NCI-H82 (cell line): ENCODE results near the gene PHYH.
"Not testable (repeated sequence)": the region's sequence is repeated elsewhere in the genome, so short reads cannot be mapped to it uniquely, and the experiment has no call there.

Experiments
- DNase-seq: peaks from one replicate; lab custom pipeline; 2025; lab: John Stamatoyannopoulos, UW

The PHYH gene

GRCh38 chr10:13321576-13321975 lies 21.7 kb upstream of the PHYH start:
- DNase-seq, result no peak

DNA sequence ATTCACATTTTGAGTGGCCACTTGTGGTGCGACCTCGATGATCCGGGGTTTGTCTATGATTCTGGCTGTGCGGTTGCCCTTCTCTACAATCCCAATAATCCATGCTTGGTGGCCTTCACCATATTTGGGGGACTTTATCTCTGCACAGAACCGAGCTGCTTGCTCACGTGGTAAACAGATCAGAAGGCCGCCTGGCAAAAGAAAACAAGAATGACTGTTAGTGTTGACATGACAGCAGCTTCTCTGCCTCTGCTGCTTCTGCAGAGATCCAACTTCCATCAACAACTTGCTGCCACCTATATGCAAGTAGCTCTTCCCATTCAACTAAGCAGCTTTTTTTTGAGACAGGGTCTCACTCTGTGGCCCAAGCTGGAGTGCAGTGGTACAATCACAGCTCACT lies 19.3 kb upstream of the PHYH start:
- DNase-seq, result no peak

GRCh38 chr10:13317474-13317873 lies 17.6 kb upstream of the PHYH start:
- DNase-seq, result no peak

DNA sequence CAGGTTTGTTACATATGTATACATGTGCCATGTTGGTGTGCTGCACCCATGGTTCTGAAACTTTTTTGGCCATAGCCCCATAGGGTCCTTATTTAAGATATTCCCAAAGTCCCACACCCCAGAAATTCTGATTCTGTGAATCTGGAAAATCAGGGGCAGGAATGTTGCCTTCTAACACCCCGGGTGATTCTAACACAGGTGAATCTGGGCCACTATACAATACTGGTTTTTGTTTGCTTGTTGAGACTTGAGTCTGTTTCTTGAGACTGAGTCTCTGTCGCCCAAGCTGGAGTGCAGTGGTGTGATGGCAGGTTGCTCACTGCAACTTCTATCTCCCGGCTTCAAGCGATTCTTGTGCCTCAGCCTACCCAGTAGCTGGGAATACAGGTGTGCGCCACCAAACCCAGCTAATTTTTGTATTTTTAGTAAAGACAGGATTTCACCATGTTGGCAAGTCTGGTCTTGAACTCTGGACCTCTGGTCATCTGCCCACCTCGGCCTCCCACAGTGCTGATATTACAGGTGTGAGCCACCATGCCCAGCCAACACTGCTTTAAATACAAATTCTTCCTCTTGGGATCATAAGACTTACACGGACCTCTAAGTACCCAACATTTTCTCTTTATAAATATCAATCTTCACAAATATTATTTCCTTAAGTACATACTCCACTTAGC lies 16.9 kb upstream of the PHYH start:
- no peak for DNase-seq

DNA sequence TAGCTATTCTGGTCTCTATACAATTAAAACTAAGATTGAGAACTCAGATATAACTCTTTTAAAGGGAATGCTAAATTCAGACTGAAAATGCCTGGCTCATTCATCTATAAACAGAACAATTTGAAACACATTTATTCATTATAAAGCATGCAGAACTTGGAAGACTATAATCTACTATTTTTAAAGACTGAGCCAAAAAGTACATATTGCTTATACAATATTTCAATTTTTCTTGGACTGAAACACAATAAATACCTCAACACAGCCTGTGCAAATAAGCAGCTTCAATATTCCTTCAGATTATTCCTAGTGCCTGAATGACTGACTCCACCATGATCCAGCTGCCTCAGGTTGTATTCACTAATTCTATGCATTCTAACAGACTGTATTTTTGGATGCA lies 15.5 kb upstream of the PHYH start:
- DNase-seq, result no peak

GRCh38 chr10:13311177-13311575 lies 11.3 kb upstream of the PHYH start:
- DNase-seq, result no peak

GRCh38 chr10:13310518-13311176 lies 10.8 kb upstream of the PHYH start:
- DNase-seq, result peak; percentile 63

- no peak for DNase-seq
Measured at GRCh38 chr10:13309792-13310191, 9.9 kb upstream of the PHYH start.

DNA sequence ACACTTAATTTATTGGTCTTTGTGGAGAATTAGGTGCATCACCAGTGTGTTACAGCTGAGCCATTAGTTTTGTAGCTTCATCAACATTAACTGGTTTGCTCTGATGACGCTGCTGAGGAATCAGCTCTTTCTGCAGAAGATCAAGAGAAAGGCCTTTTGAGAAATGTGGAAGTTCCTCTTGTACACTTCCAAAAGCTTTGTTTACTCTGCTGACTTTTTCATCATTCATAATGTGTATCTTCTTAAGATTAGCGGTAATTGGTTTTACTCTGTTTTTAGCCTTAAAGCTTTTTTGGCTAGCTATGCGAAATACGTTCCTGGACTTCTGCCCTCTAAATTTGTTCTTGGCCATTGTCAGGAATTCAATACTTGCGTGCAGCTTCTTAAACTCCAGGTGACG lies 8.2 kb upstream of the PHYH start:
- no peak for DNase-seq

- DNase-seq, result no peak
Measured at GRCh38 chr10:13306103-13306502, 6.2 kb upstream of the PHYH start.

- no peak for DNase-seq
Measured at GRCh38 chr10:13302821-13303555, 3.1 kb upstream of the PHYH start.

DNA sequence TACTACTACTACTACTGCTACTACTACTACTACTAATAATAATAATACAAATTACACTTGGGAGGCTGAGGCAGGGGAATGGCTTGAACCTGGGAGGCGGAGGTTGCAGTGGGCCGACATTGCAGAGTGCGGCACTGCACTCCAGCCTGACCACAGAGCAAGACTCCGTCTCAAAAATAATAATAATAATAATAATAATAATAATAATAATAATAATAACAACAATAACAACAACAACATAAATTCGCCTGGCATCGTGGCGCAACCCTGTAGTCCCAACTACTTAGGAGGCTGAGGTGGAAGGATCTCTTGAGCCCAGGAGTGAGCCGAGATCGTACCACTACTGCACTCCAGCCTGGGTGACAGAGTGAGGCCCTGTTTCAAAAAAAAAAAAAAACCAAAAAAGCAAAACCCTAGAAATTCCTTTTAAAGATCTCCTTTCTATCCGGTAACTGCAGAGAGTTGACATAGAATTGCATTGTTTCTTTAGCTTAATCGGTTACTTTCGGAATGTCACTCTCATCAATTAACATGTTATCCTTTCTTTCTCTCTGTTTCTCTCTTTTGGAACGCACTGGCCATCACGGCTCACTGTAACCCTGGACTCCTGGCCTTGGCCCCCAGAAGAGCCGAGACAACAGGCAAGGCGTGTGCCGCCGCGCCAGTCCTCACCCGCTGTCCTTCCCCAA lies 972 bp downstream of the PHYH start:
- DNase-seq, result no peak

GRCh38 chr10:13296476-13296875 lies 3.4 kb downstream of the PHYH start:
- DNase-seq, result no peak

- no peak for DNase-seq
Measured at GRCh38 chr10:13294784-13295183, 5.1 kb downstream of the PHYH start.

GRCh38 chr10:13291821-13292773 lies 7.8 kb downstream of the PHYH start:
- no peak for DNase-seq

GRCh38 chr10:13291061-13291460 lies 8.8 kb downstream of the PHYH start:
- no peak for DNase-seq

DNA sequence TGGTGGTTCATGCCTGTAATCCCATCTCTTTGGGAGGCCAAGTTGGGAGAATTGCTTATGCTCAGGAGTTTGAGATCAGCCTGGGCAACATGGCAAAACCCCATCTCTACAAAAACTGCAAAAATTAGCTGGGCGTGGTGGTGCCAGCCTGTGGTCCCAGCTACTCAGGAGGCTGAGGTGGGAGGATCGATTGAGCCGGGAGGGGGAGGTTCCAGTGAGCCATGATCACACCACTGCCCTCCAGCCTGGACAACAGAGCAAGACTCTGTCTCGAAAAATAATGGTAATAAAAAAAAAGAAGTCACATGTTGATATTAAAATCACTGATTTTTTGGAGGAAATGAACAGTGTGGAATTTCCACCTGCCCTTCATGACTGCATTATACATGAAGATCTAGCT lies 15.8 kb downstream of the PHYH start:
- DNase-seq, result no peak

GRCh38 chr10:13282348-13282747 lies 17.5 kb downstream of the PHYH start:
- not testable (repeated sequence) for DNase-seq

- DNase-seq, result no peak
Measured at GRCh38 chr10:13276749-13277365, 23.0 kb downstream of the PHYH start.

DNA sequence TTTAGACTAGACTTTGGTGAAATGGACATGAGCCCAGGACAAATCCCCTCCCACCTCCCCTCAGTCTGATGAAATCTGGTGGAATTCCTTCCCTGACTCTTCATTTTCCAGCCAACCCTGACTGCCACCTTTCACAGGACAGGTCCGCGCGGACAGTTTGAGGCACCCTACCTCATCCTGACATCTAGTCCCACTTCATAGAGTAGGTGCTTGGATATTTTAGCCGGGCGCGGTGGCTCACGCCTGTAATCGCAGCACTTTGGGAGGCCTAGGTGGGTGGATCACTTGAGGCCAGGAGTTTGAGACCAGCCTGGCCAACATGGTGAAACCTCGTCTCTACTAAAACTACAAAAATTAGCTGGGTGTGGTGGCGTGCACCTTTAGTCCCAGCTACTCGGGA lies 23.7 kb downstream of the PHYH start:
- not testable (repeated sequence) for DNase-seq

- peak; percentile 30 for DNase-seq
Measured at GRCh38 chr10:13272164-13272571, 27.7 kb downstream of the PHYH start.
